GM18519 (cell line): Measurements from ENCODE around the gene JTB.
"Not testable (repeated sequence)": the region's sequence is repeated elsewhere in the genome, so short reads cannot be mapped to it uniquely, and the experiment has no call there.

Experiments used
- ATAC-seq: cut with Tn5 transposase; IDR thresholded peaks from one replicate; pipeline ENCODE4 v1.9.1; 2021; ENCODE audit warnings: mild to moderate bottlenecking, moderate library complexity; ENCODE audit not compliant: unreplicated experiment, low FRiP score

Gene JTB

DNA sequence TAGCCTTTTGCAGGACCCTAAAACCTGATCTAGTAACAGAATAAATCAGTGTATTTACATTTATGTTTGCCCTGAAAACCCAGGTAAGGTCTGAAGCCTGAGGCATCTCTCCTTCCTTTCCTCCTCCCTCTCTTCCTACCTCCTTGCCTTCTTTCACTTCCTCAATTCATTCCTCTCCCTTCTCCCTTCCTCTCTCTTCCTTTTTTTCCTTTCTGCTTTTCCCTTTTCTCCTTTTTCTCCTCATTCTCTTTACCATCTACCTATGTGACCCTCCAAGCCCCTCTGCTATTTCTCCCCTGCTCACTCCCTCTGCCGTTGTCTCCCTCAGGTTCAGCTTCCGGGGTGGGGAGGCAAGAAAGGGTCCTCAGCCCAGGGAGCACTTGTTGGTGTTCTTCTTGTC, 4.3 kb upstream of the JTB start:
- not testable (repeated sequence) for ATAC-seq

DNA sequence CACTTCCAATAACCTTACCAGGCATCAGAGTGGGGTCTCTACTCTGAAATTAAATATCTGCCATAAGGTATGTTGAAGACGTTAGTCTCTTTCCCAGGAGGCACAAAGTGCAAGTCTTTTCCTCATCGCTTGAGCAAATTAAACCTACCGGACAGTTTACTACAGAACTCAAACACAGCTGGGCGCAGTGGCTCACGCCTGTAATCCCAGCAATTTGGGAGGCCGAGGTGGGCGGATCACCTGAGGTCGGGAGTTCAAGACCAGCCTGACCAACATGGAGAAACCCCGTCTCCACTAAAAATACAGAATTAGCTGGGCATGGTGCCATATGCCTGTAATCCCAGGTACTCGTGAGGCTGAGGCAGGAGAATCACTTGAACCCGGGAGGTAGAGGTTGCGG, 1.6 kb upstream of the JTB start:
- not testable (repeated sequence) for ATAC-seq

DNA sequence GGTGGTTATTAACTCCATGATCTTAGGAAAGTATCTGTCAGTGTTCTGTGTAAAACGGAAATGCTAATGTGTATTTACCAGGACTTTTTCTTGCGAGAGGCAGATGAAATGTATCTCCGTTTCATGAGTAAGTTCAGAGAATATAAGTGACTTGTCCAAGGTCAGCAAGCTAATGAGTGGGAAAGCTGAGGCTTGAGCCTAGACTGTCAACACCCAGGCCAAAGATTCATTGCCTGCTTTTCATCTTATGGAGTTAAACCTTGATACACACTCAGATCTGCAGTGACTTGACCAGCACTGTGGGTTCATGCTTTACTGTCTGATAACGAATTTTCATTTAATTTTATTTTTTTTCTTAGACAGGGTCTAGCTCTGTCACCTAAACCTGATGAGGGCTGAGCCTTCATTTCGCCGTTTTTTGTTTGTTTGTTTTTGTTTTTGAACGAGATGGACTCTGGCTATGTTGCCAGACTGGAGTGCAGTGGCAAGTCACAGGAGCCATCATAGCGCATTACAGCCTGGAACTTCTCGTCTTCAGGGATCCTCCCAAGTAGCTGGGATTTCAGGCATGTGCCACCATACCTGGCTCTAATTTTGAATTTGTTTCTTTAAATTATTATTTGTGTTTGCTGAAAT, 918 bp upstream of the JTB start:
- no peak for ATAC-seq

- no peak for ATAC-seq
Measured at GRCh38 chr1:153976819-153977249, 640 bp downstream of the JTB start.

DNA sequence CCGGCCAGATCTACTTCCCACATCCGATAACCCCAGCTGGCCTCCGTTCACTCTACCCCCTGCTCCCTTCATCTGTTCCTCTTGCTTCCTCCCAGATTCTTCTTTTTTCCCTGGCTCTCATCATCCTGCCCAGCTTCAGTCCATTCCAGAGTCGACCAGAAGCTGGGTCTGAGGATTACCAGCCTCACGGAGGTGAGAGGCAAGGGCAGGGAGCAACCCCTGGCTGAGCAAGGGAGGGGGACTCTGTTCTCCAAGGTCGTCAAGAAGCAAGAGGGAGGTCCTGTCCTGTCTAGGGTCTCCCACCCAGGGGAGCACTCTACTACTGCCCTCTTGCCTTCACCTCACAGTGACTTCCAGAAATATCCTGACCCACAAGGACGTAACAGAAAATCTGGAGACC, 3.9 kb downstream of the JTB start:
- ATAC-seq: no peak

GRCh38 chr1:153973071-153973470, 4.4 kb downstream of the JTB start:
- ATAC-seq: no peak

DNA sequence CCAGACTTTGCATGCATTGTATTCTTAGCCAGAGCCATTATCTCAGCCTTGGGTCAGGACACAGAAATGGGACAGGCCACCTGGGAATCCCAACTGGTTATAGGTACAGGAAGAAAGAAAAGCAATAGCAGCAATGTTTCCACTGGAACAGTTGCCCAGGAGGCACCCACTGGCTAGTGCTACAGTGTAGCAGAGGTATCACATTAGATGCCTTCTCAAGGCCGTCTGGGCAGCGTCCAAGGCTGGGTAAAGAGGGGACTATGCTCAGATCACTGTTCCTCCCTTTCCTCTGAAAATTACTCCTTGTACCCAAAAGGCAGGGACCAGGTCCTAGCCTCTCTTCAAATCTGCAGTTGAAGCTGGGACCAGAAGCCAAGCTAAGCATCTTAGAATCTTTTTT, 7.1 kb downstream of the JTB start:
- no peak for ATAC-seq

DNA sequence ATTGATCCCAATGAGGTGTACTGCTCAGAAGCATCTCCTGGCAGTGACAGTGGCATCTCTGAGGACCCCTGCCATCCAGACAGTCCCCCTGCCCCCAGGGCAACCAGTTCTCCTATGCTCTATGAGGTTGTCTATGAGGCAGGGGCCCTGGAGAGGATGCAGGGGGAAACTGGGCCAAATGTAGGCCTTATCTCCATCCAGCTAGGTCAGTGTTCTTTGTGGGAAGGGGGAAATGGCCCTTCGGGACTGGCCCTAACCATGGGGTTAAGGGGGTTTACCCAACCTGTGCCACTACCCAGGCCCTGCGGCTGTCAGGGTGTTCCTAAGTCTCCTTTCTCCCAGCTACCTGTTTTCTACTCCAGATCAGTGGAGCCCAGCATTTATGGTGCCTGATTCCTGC, 8.5 kb downstream of the JTB start:
- ATAC-seq: no peak

- ATAC-seq: no peak
Measured at GRCh38 chr1:153968408-153968807, 9.1 kb downstream of the JTB start.

DNA sequence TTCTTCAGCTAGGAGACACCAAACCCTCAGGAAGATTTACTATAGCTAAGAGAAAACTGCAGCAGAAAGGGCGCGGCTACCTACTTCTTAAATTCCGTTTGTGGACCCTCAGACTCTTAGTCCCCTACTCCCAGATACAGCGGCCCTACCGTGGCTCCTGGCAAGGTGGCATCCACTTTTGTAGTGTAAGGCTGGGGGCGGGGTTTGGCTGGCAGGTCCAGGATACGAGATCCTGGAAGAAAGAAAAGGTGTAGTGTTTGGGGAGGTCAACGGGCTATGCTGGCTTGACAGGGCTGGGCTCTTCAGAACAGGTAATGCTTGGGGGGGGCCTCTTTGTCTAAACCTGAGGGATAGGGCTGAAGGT, 9.5 kb downstream of the JTB start:
- ATAC-seq: no peak

GRCh38 chr1:153967107-153967999, 10.1 kb downstream of the JTB start, which contains the start of gene CREB3L4:
Gene CREB3L4, plus strand, starts transcription at chr1:153967902. Its CDS starts 624 bp downstream, at chr1:153968526.
- peak; percentile 55 for ATAC-seq

DNA sequence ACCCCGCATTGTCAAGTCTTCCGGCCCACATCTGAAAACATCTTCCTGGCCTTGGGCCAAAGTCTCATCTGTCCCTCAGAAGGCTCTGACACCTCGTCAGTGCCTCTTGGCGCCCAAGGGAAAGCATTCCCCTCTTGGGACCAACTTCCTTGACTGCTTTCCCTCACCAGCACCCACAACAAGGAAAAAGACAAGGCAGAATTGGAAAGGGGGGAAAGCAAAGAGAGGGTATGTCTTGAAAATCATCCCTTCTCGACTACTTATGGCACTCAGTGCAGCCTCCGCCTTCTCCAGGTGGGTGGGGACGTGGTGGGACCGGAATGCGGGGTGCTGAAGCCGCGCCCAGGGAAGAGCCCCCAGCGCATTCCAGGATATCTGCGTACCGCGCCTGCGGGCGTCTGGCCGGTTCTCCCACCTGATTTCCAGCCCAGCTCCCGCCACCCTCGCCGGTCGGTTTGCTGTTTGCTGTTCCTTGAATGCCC, 13.6 kb downstream of the JTB start:
- no peak for ATAC-seq

- ATAC-seq: peak; percentile 25
Measured at GRCh38 chr1:153963030-153963849, 14.2 kb downstream of the JTB start, which contains the start of gene SLC39A1. Gene SLC39A1, minus strand, starts transcription at chr1:153963537. Its CDS starts 822 bp downstream, at chr1:153962715.

DNA sequence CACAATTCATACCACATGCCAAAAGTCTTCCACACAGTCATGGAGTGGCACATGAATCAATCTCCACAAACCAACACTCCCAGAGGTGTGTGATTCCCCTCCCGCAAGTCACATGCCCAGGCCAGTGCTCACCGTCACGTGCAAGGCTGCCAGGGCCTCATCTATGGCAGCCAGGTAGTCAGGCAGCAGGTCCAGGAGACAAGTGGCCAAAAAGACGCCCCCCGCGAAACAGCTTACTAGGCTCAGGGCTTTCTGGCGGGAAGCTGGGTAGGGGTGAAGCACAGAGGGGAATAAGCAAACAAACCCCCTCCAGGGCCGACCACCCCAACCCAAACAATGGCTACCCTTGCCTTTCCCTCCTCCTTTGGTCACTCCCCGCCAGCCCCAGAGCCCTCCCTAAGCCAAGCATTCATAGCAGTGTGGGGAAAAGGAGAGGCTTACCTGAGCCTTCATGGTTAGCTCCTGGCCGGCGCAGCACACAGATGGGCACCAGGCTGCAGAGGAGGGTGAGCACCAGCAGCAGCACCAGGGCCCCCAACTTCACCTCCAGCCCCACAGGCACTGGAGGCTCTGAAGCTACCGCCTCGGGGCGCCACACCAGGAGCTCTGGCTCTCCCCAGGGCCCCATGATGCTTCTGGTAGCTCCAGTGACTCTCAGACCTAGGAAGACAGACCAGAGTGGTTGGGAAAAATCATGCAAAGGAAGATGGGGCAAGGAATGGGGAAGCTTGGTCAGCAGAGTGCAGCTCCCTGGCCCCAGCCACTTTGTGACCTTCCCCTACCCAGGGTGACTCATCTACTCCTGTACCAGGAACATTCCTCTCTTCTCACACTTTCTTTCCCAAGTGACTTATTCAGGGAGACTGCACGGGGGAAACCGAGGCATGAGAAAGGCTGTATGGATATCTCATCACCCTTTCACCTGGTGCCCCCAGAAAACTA, 15.1 kb downstream of the JTB start:
- no peak for ATAC-seq

GRCh38 chr1:153961421-153961820, 16.1 kb downstream of the JTB start:
- no peak for ATAC-seq

- no peak for ATAC-seq
Measured at GRCh38 chr1:153960206-153960605, 17.3 kb downstream of the JTB start.

- ATAC-seq: no peak
Measured at GRCh38 chr1:153959454-153959853, 18.0 kb downstream of the JTB start.

DNA sequence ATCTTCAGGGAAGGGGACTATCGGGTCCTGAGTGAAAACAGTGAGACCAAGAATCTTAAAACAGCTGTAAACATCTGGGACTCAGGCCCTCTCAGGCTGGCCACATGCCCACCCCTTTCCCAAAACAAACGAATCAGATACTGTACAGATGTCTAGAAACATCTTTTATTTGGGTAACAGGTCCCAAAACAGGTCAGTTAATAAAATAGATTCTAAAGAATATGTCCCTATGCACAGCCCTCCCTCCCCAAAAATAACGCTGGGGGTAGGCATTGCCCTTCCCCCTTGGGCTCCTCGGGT, 18.6 kb downstream of the JTB start:
- peak; percentile 1 for ATAC-seq

GRCh38 chr1:153958111-153958960, 19.1 kb downstream of the JTB start, which contains the start of gene CRTC2:
Gene CRTC2, minus strand, starts transcription at chr1:153958612. Its CDS starts 115 bp downstream, at chr1:153958497.
- ATAC-seq: peak; percentile 76
